SK-N-SH (cell line): ENCODE data around the gene SIX5. TPM values are rescaled to one million over a fixed set of nuclear protein-coding genes. Genes with fewer than 3 reads are reported as not detected.

Experiments
- CTCF ChIA-PET: fragments of 300-600, 350-600 bp; formaldehyde crosslinking; extraction: SDS; loops from one replicate; lab custom pipeline; 2021; lab: Yijun Ruan, JAX
- POLR2A ChIA-PET: fragments of 350-600 bp; sonication (Branson Sonifier 250); formaldehyde crosslinking; extraction: SDS; loops from one replicate; lab custom pipeline; 2020; ENCODE audit warnings: antibody characterized with exemption, inconsistent platforms; lab: Yijun Ruan, JAX
- DNase-seq: peaks from one replicate; pipeline ENCODE4 v3.0.0; 2012
- H2AFZ ChIP-seq: fragments of 200-600 bp; sonication (generic); 2 replicates; pipeline ENCODE4 v1.8.1; 2016; ENCODE audit warnings: antibody characterized with exemption, mild to moderate bottlenecking, low read depth
- H3F3A ChIP-seq: fragments of 200-600 bp; sonication (generic); replicated peaks from 2 replicates; pipeline ENCODE3; 2016; ENCODE audit warnings: antibody characterized with exemption, mild to moderate bottlenecking; ENCODE audit not compliant: insufficient read depth
- H3K27ac ChIP-seq, 2 experiments: fragments of 200-500 bp in 1 of 2; fragments of 200-600 bp in 1 of 2; sonication (Bioruptor generic) in 1 of 2; sonication (generic), shearing (Covaris generic) in 1 of 2; 2 replicates each; pipeline versions ENCODE4 v1.5.1 to v1.6.1; 2014 to 2016; ENCODE audit warnings: low read depth in 2 of 2, inconsistent platforms in 1 of 2, low read length in 1 of 2, mild to moderate bottlenecking in 1 of 2, mixed read lengths in 1 of 2
- H3K27me3 ChIP-seq: fragments of 200-600 bp; sonication (generic), shearing (Covaris generic); 2 replicates; pipeline ENCODE4 v1.6.1; 2016; ENCODE audit warnings: mixed run types; ENCODE audit not compliant: insufficient read depth
- H3K36me3 ChIP-seq, 2 experiments: fragments of 200-500 bp in 1 of 2; fragments of 200-600 bp in 1 of 2; sonication (Bioruptor generic) in 1 of 2; sonication (generic) in 1 of 2; replicated peaks in 1 of 2; 2 replicates each; pipeline versions ENCODE3 to v1.5.1; 2014 to 2016; ENCODE audit warnings: low read length in 1 of 2, mild to moderate bottlenecking in 1 of 2; ENCODE audit not compliant: insufficient read depth in 2 of 2, control insufficient read depth in 1 of 2
- H3K4me1 ChIP-seq, 2 experiments: fragments of 200-500 bp in 1 of 2; fragments of 200-600 bp in 1 of 2; sonication (Bioruptor generic) in 1 of 2; sonication (generic), shearing (Covaris generic) in 1 of 2; 2 replicates each; pipeline versions ENCODE4 v1.5.1 to v1.6.1; 2014 to 2016; ENCODE audit warnings: low read depth in 1 of 2, low read length in 1 of 2, mixed run types in 1 of 2; ENCODE audit not compliant: insufficient read depth in 2 of 2, control insufficient read depth in 1 of 2
- H3K4me2 ChIP-seq: fragments of 200-600 bp; sonication (generic), shearing (Covaris generic); 2 replicates; pipeline ENCODE4 v1.6.1; 2017; ENCODE audit warnings: mixed run types
- H3K4me3 ChIP-seq, 2 experiments: fragments of 200-500 bp in 1 of 2; fragments of 200-600 bp in 1 of 2; sonication (Bioruptor generic) in 1 of 2; sonication (generic), shearing (Covaris generic) in 1 of 2; 2 replicates each; pipeline versions ENCODE4 v1.5.1 to v1.8.1; 2014 to 2016; ENCODE audit warnings: low read depth in 2 of 2, inconsistent platforms in 1 of 2, low read length in 1 of 2, mild to moderate bottlenecking in 1 of 2, mixed read lengths in 1 of 2, moderate library complexity in 1 of 2
- H3K79me2 ChIP-seq: fragments of 200-600 bp; sonication (generic); 2 replicates; pipeline ENCODE4 v1.8.1; 2017; ENCODE audit warnings: mild to moderate bottlenecking; ENCODE audit not compliant: insufficient read depth
- H3K9ac ChIP-seq: fragments of 200-600 bp; sonication (generic); 2 replicates; pipeline ENCODE4 v1.6.1; 2017; ENCODE audit warnings: mixed run types
- H3K9me2 ChIP-seq: fragments of 200-600 bp; sonication (generic); 2 replicates; pipeline ENCODE4 v1.6.1; 2017; ENCODE audit warnings: mixed run types
- H3K9me3 ChIP-seq: fragments of 200-600 bp; sonication (generic); 2 replicates; pipeline ENCODE4 v1.6.1; 2017; ENCODE audit warnings: mixed run types, mild to moderate bottlenecking, moderate library complexity
- H4K20me1 ChIP-seq: fragments of 200-600 bp; sonication (generic); 2 replicates; pipeline ENCODE4 v1.6.1; 2017; ENCODE audit warnings: mild to moderate bottlenecking, mixed run types; ENCODE audit not compliant: insufficient read depth
- CHD2 ChIP-seq: fragments of 150-350 bp; IDR thresholded peaks from 2 replicates; pipeline ENCODE4 v1.6.1; 2018; ENCODE audit warnings: low read length; ENCODE audit not compliant: partially characterized antibody
- FOXM1 ChIP-seq: IDR thresholded peaks from 2 replicates; pipeline ENCODE4 v1.4.0; 2012; ENCODE audit warnings: low read depth, mild to moderate bottlenecking
- MAX ChIP-seq: IDR thresholded peaks from 2 replicates; pipeline ENCODE4 v1.4.0; 2012; ENCODE audit warnings: low read depth
- MXI1 ChIP-seq: IDR thresholded peaks from 2 replicates; pipeline ENCODE4 v1.6.1; 2012; ENCODE audit warnings: mild to moderate bottlenecking, low read depth, low read length, improper control_type of control experiment
- NRF1 ChIP-seq: IDR thresholded peaks from 2 replicates; pipeline ENCODE4 v1.6.1; 2012; ENCODE audit warnings: low read depth, mild to moderate bottlenecking, low read length
- TEAD4 ChIP-seq: IDR thresholded peaks from 2 replicates; pipeline ENCODE4 v1.4.0; 2012; ENCODE audit warnings: mild to moderate bottlenecking, borderline replicate concordance; ENCODE audit not compliant: insufficient read depth
- ZBTB33 ChIP-seq: IDR thresholded peaks from 2 replicates; pipeline ENCODE4 v1.4.0; 2012; ENCODE audit warnings: low read depth, borderline replicate concordance
- WGBS: methylation state at CpG from one replicate; pipeline ENCODE4 v1.1.6; 2017; ENCODE audit warnings: low lambda C conversion rate; 5-methylcytosine and 5-hydroxymethylcytosine counted together
- polyA plus RNA-seq, 3 experiments: library from polyadenylated mRNA; depleted of rRNA; stranded (reverse); fragments of >200 nt; gene quantifications; 2 replicates each; pipeline ENCODE4 v1.2.3, GENCODE V29; 2012

The SIX5 gene
- polyA plus RNA-seq, 1 of the 3 experiments (the other 2 are of a cell fraction) = 8.4 TPM

GRCh38 chr19:45742969-45743368, 26.1 kb downstream of the SIX5 start:
- POLR2A ChIA-PET = interaction anchor here (0.6 kb wide), 2 partner anchors 26 to 40 kb away, joined by 4 to 5 read pairs; partner anchors contain the start of gene DMPK
- CTCF ChIA-PET = interaction anchor here (1.0 kb wide), 2 partner anchors 24 to 85 kb away, joined by 3 read pairs; no protein-coding TSS in a partner anchor
- DNase-seq = no peak
- H3F3A ChIP-seq = no peaks in the 10 kb centered on the region
- H4K20me1 ChIP-seq = no peaks in the 10 kb centered on the region
- no peak overlapping the region for H3K4me2 ChIP-seq
- H3K4me3 ChIP-seq = no peak overlapping the region
- no peak overlapping the region for H3K27ac ChIP-seq
- TF ChIP-seq ZBTB33 = no peak
- no peaks in the 10 kb centered on the region for H3K9me3 ChIP-seq
- no peaks in the 10 kb centered on the region for H3K79me2 ChIP-seq
- H3K4me1 ChIP-seq = no peaks in the 10 kb centered on the region
- 53% methylated on average over 4 of the region's 4 CpGs for WGBS
- no peak overlapping the region for H3K9ac ChIP-seq
- no peaks in the 10 kb centered on the region; the same call in 1 of the 2 replicates for H3K27me3 ChIP-seq
- H3K9me2 ChIP-seq = no peaks in the 10 kb centered on the region
- H3K36me3 ChIP-seq = no peaks in the 10 kb centered on the region
- no peak overlapping the region for H2AFZ ChIP-seq

- H4K20me1 ChIP-seq = no peaks in the 10 kb centered on the region
- ChIA-PET CTCF (interaction anchor here (1.4 to 1.9 kb wide), 4 partner anchors 9 to 84 kb away, joined by 3 to 6 read pairs (median 4); partner anchors contain the start of gene FBXO46), POLR2A (no interaction called here)
- no peak overlapping the region for H3K4me3 ChIP-seq
- H3K9me2 ChIP-seq = no peaks in the 10 kb centered on the region
- H3F3A ChIP-seq = no peaks in the 10 kb centered on the region
- H3K27me3 ChIP-seq = no peaks in the 10 kb centered on the region; the same call in 1 of the 2 replicates
- DNase-seq = no peak
- H3K79me2 ChIP-seq = no peaks in the 10 kb centered on the region
- H3K9ac ChIP-seq = no peak overlapping the region
- WGBS = 84% methylated on average over 10 of the region's 10 CpGs
- no peak overlapping the region for H3K4me2 ChIP-seq
- H3K9me3 ChIP-seq = no peaks in the 10 kb centered on the region
- no peaks in the 10 kb centered on the region for H3K36me3 ChIP-seq
- H3K27ac ChIP-seq = no peak overlapping the region
- H3K4me1 ChIP-seq = no peaks in the 10 kb centered on the region
- TF ChIP-seq MAX = no peak
- no peak for TF ChIP-seq TEAD4
- TF ChIP-seq NRF1 = no peak
- TF ChIP-seq FOXM1 = no peak
- no peak for TF ChIP-seq MXI1
- no peak for TF ChIP-seq CHD2
- 0 out of 2 replicates have a peak overlapping the region, but pooled peaks have one; percentile 41 for H2AFZ ChIP-seq
These were observed 29.3 kb downstream of the SIX5 start for GRCh38 chr19:45739498-45740439.
